HEK293 (cell line): Measurements from ENCODE around the gene ARL8B.

Source experiments
- AEBP2 ChIP-seq: fragments of 450-650 bp; formaldehyde crosslinking; IDR thresholded peaks from 2 replicates; pipeline ENCODE4 v1.5.1; 2016; ENCODE audit warnings: missing biosample characterization, missing genetic modification characterization, borderline replicate concordance
- CTCF ChIP-seq: fragments of 450-650 bp; formaldehyde crosslinking; IDR thresholded peaks from 2 replicates; pipeline ENCODE4 v1.5.1; 2016; ENCODE audit warnings: missing biosample characterization, missing genetic modification characterization
- REST ChIP-seq: fragments of 450-650 bp; formaldehyde crosslinking; IDR thresholded peaks from 2 replicates; pipeline ENCODE4 v1.5.1; 2016; ENCODE audit warnings: missing biosample characterization, missing genetic modification characterization
- SALL2 ChIP-seq: fragments of 450-650 bp; formaldehyde crosslinking; IDR thresholded peaks from 2 replicates; pipeline ENCODE4 v1.5.0; 2017; ENCODE audit warnings: missing biosample characterization, mild to moderate bottlenecking, missing genetic modification characterization, borderline replicate concordance
- YY1 ChIP-seq: fragments of 450-650 bp; formaldehyde crosslinking; IDR thresholded peaks from 2 replicates; pipeline ENCODE4 v1.5.1; 2018; ENCODE audit warnings: missing biosample characterization, missing genetic modification characterization
- ZNF518A ChIP-seq: fragments of 450-650 bp; formaldehyde crosslinking; conservative IDR thresholded peaks from 2 replicates; pipeline ENCODE4 v1.5.1; 2016; ENCODE audit warnings: low read depth, missing biosample characterization, missing genetic modification characterization
- ZNF558 ChIP-seq: fragments of 450-650 bp; formaldehyde crosslinking; IDR thresholded peaks from 2 replicates; pipeline ENCODE4 v1.5.1; 2016; ENCODE audit warnings: missing biosample characterization, missing genetic modification characterization

GRCh38 chr3:5210926-5211325 lies 88.8 kb downstream of the ARL8B start:
- TF ChIP-seq CTCF (no peak), SALL2 (tag by site-specific recombination) (no peak), REST (tag by site-specific recombination) (no peak), YY1 (tag by site-specific recombination) (no peak), AEBP2 (no peak), ZNF518A (tag by site-specific recombination) (no peak), ZNF558 (no peak)
